Measurements from ENCODE around the gene PID1.

Gene PID1

GRCh38 chr2:229073935-229074334 lies 197.2 kb downstream of the PID1 start:
- no peak for DNase-seq (ENCODE audit: low spot score)

GRCh38 chr2:229071292-229071976 lies 199.7 kb downstream of the PID1 start:
- no peak for DNase-seq (ENCODE audit: low spot score)

DNA sequence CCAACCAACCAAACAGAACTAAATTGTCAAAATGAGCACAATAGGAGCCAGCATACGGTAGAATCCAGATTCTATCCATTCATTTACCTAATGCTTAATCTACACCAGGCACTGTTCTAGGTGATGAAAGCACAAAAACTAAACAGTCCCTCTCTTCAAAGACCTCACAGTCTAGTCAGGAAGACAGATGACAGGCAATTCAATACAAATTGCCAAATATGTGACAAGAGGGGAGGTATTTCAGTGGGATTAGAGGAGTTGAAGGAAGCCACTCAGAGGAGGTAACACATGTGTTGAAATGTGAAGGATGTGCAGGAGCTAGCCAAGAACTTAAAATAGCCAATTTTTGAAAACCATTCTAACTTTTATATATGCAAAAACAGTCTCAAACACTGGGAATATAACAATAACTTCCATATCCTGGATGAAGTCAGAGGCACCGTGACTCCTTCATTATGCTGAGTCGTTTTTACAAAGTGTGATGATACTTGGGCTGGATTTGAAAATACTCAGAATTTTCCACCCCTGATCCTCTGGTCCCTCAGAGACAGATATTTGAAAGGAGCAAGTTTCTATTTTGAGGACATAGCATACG lies 204.9 kb downstream of the PID1 start:
- no peak for DNase-seq (ENCODE audit: low spot score)

DNA sequence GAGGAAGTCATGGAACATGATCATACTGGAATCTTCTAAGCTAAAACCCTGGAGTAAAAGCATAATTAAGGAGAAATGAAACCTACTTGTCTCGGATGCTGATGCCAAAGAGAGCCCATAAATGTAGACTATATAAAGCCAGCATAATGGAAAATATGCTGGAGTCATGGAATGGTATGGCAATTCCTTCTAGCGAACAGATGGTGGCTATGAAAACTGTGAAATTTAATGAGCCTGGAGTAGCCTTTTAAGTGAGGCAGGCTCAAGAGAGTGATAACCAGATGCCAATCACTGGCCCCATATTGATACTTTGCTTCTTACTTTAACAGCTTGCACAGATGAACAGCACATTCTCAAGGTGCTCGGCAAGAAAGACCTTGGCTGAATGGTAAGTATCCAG lies 206.3 kb downstream of the PID1 start:
- DNase-seq (ENCODE audit: low spot score) = no peak

- DNase-seq (ENCODE audit: low spot score) = no peak
Observed at GRCh38 chr2:229060147-229060546, 210.9 kb downstream of the PID1 start.

DNA sequence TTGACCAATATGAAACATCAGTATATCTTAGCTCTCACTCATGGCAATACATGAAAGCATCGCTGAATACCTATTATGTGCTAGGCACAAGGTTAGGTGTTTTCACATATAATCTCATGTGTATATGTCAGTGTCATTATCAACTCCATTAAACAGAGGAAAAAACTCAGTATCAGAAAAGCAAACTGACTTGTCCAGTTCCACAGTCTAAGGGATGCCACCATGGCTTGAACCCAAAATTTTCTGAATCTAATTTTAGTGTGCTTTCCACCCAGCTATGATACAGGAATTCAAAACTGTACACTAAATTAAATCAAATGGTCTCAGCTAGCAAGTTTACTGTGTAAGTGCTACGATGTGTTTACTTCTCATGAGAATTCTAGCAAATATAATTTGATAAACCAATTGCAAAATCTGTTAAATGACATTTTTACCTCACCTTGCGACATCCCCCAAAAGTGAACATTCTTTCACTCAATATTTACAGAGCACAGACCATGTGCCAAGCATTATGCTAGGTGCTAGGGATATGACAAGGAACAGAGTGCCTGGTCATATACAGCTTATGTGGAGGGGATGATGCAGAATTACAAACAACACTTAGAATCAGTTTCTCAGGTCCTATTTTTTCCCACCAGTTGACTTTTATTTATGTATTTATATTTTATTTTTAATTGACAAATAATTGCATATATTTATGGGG lies 211.6 kb downstream of the PID1 start:
- DNase-seq (ENCODE audit: low spot score) = no peak

- no peak for DNase-seq (ENCODE audit: low spot score)
Observed at GRCh38 chr2:229057976-229058553, 213.0 kb downstream of the PID1 start.

- DNase-seq (ENCODE audit: low spot score) = no peak
Observed at GRCh38 chr2:229054311-229054710, 216.8 kb downstream of the PID1 start.

GRCh38 chr2:229051798-229052197 lies 219.3 kb downstream of the PID1 start:
- no peak for DNase-seq (ENCODE audit: low spot score)

- no peak for DNase-seq (ENCODE audit: low spot score)
Observed at GRCh38 chr2:229050133-229050532, 221.0 kb downstream of the PID1 start.

GRCh38 chr2:229048134-229048533 lies 223.0 kb downstream of the PID1 start:
- DNase-seq (ENCODE audit: low spot score) = no peak

- no peak for DNase-seq (ENCODE audit: low spot score)
Observed at GRCh38 chr2:229045671-229046070, 225.4 kb downstream of the PID1 start.

DNA sequence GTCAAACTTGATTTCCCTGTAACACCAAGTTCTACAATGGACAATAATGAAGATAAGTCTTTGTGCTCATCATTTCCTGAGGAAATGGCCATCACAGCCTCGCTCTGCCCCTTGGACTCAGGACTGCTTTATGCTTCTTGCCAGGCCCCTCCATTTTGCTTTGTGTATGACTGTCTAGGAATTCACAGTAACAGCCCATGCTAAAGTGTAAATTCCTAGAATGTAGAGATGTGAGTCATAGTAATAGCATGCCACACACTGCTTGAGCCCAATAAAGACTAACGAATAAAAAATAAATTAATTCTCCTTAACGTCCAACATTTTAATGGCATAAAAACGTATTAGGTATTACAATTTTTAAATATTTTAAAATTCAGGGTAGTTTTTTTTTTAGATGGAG lies 226.5 kb downstream of the PID1 start:
- DNase-seq (ENCODE audit: low spot score) = no peak

DNA sequence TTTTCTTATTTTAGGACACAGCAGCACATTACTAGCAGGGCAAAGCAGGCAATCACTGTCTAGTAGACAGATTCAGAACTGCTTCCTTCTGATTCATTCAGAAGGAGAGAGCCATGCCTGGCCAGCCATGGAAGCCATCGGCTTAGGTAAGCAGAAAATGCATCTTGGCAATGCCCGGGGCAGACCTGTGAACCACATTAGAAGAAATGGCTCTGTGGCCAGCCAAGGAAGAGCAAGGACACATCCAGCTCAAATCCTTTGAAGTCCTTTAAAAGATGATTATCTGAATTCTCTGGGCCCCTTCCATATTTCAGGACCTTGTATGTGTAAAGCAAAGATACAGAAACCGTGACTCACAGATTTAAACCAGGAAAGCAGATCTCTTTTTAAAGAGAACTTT lies 227.4 kb downstream of the PID1 start:
- DNase-seq (ENCODE audit: low spot score) = no peak

DNA sequence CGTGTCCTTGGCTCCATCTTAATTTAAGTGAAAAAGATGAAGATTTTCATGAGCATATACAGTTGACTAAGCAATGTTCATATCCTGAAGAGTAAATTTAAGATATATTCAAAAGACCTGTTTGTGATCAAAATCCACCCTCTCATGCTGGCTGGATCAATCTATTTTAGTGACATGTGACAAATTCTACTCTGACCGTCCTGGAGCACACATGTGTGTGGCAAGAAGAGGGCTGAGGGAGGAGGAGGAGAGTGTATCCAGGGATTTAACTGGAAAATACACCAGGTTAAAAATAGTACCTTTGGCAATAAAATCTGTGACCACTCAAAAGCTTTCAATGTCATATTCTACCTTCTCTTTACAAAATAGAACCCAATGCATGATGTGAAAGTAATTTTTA lies 228.7 kb downstream of the PID1 start:
- DNase-seq (ENCODE audit: low spot score) = no peak

DNA sequence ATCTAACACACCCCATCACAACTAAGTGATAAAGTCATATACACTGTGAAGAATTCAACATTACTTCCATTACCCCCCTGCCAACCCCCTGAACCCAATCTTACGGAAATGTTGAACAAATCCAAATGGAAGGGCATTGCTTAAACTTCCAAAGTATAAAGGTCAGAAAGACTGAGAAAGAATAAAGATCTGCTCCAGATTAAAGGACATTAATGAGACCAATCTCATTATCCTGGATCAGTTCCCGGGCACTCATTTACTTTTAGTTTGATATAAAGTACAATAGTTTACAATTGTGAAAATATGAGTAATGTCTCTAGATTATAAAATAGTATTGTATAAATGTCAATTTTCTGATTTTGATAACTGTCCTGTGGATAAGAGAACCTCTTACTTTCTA lies 229.4 kb downstream of the PID1 start:
- DNase-seq (ENCODE audit: low spot score) = no peak

DNA sequence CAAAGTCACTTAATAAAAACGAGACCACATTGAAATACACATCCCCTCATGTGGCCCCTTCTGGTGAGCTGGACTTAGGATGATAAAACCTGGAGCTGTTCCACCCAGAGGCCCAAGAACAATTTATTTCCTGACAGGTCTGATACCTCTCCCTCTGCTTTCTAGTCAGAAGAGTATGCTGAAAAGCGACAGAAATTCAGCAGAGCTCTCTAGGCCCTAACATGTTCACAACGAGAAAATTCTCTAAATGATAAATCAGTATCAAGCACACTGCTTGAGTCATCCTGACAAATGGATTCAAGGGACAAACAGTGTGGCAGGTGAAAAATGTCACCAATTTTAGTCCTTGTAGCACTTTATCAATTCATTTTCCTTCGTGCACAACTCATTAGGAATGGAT lies 233.5 kb downstream of the PID1 start:
- DNase-seq (ENCODE audit: low spot score) = no peak

DNA sequence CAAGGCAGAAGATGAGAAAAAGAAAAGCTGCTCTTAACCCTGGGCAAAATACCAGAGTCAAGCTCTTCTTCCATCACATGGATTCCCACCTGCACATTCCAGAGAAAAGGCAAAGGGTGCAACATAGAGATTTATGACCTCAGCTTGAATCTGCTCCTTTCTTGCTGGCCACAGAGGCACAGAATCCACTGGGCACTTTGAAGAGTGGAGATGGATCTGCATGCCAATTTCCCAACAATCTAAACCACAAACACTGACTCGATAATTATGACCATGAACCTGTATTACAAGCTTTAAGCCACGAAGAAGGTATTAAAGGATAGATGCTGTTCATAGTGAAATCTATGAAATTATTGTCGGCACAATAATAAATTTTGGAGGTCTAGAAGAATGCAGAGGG lies 237.3 kb downstream of the PID1 start:
- no peak for DNase-seq (ENCODE audit: low spot score)

DNA sequence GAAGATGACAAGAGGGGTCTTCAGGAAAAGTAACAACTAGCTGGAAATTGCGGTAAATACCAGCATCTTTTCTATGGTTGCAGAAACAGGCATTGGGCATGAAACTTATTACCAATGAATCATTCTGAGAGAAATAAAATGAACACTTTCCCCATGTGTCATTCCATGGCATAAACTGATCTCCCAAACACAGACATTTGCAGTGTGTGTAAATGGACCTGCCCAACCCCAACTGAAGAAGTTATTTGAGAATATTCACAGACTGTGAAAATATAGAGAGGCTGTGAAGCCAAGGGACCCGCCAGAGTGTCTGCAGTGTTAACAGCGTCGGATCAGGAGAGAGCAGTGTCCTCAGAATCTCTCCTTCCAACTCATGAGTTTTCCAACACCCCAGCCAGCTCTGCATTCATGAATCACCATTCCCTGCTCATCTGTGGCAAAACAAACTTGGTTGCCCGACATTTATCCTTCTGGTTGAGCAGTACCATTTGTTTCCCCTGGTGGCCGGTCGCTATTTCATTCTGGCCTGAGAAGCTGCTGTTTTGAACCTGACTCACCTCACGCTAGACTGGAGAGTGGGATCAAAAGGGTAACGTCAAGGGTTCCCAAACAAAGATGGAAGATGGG lies 238.4 kb downstream of the PID1 start:
- no peak for DNase-seq (ENCODE audit: low spot score)

GRCh38 chr2:229027353-229028105 lies 243.6 kb downstream of the PID1 start:
- DNase-seq (ENCODE audit: low spot score) = no peak

- DNase-seq (ENCODE audit: low spot score) = no peak
Observed at GRCh38 chr2:229025653-229026052, 245.4 kb downstream of the PID1 start.

GRCh38 chr2:229022652-229023051 lies 248.4 kb downstream of the PID1 start:
- DNase-seq (ENCODE audit: low spot score) = no peak

Data from hepatic stellate cell (primary cell).